Activated T-helper 2 cell treated with anti-CD3 and anti-CD28 coated beads, Interferon-gamma antibody, Interleukin-2, Interleukin-4, amounts not matched to agents 10 μg/mL and 5 μg/mL and 100 μg/mL, durations not matched to agents 14 hours and 24 hours and 36 hours (primary cell): Measurements from ENCODE around the gene TUFT1. TPM values are rescaled to one million over a fixed set of nuclear protein-coding genes. Genes with fewer than 3 reads are reported as not detected.

Experiments
- DNase-seq: peaks from one replicate; pipeline ENCODE4 v3.0.0; 2021; ENCODE audit warnings: low spot score
- H3K27ac Mint-ChIP-seq: one replicate; pipeline ENCODE4 v1.8.0; 2021; ENCODE audit warnings: mixed read lengths
- H3K27me3 Mint-ChIP-seq: one replicate; pipeline ENCODE4 v1.8.0; 2021; ENCODE audit warnings: low read depth, mixed read lengths
- H3K36me3 Mint-ChIP-seq: one replicate; pipeline ENCODE4 v1.8.0; 2021; ENCODE audit warnings: low read depth, mixed read lengths
- H3K4me1 Mint-ChIP-seq: one replicate; pipeline ENCODE4 v1.8.0; 2021; ENCODE audit warnings: low read depth, mixed read lengths
- H3K4me3 Mint-ChIP-seq: one replicate; pipeline ENCODE4 v1.8.0; 2021; ENCODE audit warnings: low read depth, mild to moderate bottlenecking, moderate library complexity, mixed read lengths
- H3K9me3 Mint-ChIP-seq: one replicate; pipeline ENCODE4 v1.8.0; 2021; ENCODE audit warnings: mixed read lengths
- intact Hi-C: fragments of 100-400 bp; cut with micrococcal nuclease; formaldehyde crosslinking; loops from one replicate; pipeline ENCODE4 v1.15.1; 2023
- total RNA-seq: library from RNA; stranded (reverse); gene quantifications from 2 replicates; pipeline ENCODE4 v1.2.3, GENCODE V29; 2022

Gene TUFT1
- total RNA-seq, 1 donor from 2014 or later: 2.6 TPM

GRCh38 chr1:151504759-151505158 is 35.4 kb upstream of the TUFT1 start:
- no peak overlapping the region for H3K27ac Mint-ChIP-seq
- intact Hi-C loops: no loop called here
- no peak for DNase-seq
- H3K4me1 Mint-ChIP-seq: peaks cover 16% of the 10 kb centered on the region
- H3K9me3 Mint-ChIP-seq: no peaks in the 10 kb centered on the region
- H3K4me3 Mint-ChIP-seq: no peak overlapping the region
- no peaks in the 10 kb centered on the region for H3K36me3 Mint-ChIP-seq
- peaks cover 19% of the 10 kb centered on the region for H3K27me3 Mint-ChIP-seq

GRCh38 chr1:151508833-151509232 is 31.3 kb upstream of the TUFT1 start:
- H3K27me3 Mint-ChIP-seq: peaks cover 29% of the 10 kb centered on the region
- no peaks in the 10 kb centered on the region for H3K9me3 Mint-ChIP-seq
- H3K36me3 Mint-ChIP-seq: no peaks in the 10 kb centered on the region
- DNase-seq: no peak
- H3K4me1 Mint-ChIP-seq: peaks cover 22% of the 10 kb centered on the region
- no peak overlapping the region for H3K4me3 Mint-ChIP-seq
- intact Hi-C loops: no loop called here
- H3K27ac Mint-ChIP-seq: no peak overlapping the region

DNA sequence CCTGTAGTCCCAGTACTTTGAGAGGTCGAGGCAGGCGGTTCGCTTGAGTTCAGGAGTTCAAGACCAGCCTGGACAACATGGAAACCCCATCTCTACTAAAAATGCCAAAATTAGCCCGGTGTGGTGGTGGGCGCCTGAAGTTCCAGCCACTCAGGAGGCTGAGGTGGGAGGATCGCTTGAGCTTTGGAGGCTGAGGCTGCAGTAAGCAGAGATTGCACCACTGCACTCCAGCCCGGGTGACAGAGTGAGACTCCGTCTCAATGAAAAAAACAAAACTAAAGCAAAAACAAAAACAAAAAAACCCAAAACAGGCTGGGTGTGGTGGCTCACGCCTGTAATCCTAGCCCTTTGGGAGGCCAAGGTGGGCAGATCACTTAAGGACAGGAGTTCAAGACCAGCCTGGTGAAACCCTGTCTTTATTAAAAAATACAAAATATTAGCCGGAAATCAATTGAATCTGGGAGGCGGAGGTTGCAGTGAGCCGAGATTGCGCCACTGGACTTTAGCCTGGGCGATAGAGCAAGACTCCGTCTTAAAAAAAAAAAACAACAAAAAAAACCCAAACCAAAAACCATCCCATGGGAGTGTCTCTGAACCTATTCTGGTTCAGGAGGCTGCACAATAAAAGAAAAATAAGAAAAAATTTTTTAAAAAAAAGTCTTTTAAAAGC is 30.6 kb upstream of the TUFT1 start:
- intact Hi-C loops: loop anchor here (5.0 kb wide), 2 partner anchors 52 to 67 kb away; partner anchors contain the start of gene POGZ
- Mint-ChIP-seq H3K36me3 (no peaks in the 10 kb centered on the region), H3K9me3 (no peaks in the 10 kb centered on the region)

DNA sequence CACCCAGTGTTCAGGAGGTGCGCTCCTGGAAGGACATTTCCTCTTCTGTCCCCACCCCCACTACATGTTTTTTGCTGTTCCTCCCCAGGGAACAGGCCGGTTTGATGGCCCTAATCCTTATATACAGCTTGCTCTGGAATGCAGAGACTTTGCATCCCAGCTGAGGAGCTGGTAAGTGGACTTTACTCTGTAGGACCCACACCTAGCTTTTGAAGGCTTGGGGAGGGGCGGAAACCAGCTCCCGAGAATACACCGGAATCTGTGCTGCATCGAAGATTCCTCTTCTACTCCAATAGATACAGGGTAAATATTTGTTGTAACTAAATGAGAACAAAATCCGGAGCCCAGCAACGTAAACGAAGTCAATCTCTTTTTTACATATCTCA is 30.1 kb upstream of the TUFT1 start:
- H3K4me1 Mint-ChIP-seq: peaks cover 22% of the 10 kb centered on the region

More for the DNA sequence above, 30.6 kb upstream of the TUFT1 start:
- peaks cover 22% of the 10 kb centered on the region for H3K4me1 Mint-ChIP-seq
- DNase-seq: no peak
- H3K27me3 Mint-ChIP-seq: peaks cover 33% of the 10 kb centered on the region
- no peak overlapping the region for H3K27ac Mint-ChIP-seq
- no peak overlapping the region for H3K4me3 Mint-ChIP-seq

GRCh38 chr1:151510614-151510956 is 29.5 kb upstream of the TUFT1 start:
- intact Hi-C loops: loop anchor here (5.0 kb wide), 2 partner anchors 53 to 68 kb away; partner anchors contain the start of gene POGZ
- H3K36me3 Mint-ChIP-seq: no peaks in the 10 kb centered on the region
- H3K27ac Mint-ChIP-seq: no peak overlapping the region
- peak overlapping the region; percentile 81 for H3K4me3 Mint-ChIP-seq
- H3K27me3 Mint-ChIP-seq: peaks cover 33% of the 10 kb centered on the region
- DNase-seq: no peak
- no peaks in the 10 kb centered on the region for H3K9me3 Mint-ChIP-seq
- H3K4me1 Mint-ChIP-seq: peaks cover 22% of the 10 kb centered on the region

More for the DNA sequence above, 30.1 kb upstream of the TUFT1 start:
- no peaks in the 10 kb centered on the region for H3K36me3 Mint-ChIP-seq
- DNase-seq: no peak
- H3K9me3 Mint-ChIP-seq: no peaks in the 10 kb centered on the region
- H3K4me3 Mint-ChIP-seq: peak overlapping the region; percentile 81
- H3K27ac Mint-ChIP-seq: no peak overlapping the region
- peaks cover 33% of the 10 kb centered on the region for H3K27me3 Mint-ChIP-seq
- intact Hi-C loops: loop anchor here (5.0 kb wide), 2 partner anchors 53 to 68 kb away; partner anchors contain the start of gene POGZ

- no peaks in the 10 kb centered on the region for H3K9me3 Mint-ChIP-seq
- intact Hi-C loops: loop anchor here (5.0 kb wide), 2 partner anchors 54 to 69 kb away; partner anchors contain the start of gene POGZ
- peaks cover 28% of the 10 kb centered on the region for H3K27me3 Mint-ChIP-seq
- peak; percentile 79 for DNase-seq
- H3K4me1 Mint-ChIP-seq: peaks cover 20% of the 10 kb centered on the region
- H3K36me3 Mint-ChIP-seq: no peaks in the 10 kb centered on the region
- peak within 1 kb of the TSS; percentile 81 for H3K4me3 Mint-ChIP-seq
- H3K27ac Mint-ChIP-seq: no peak within 1 kb of the TSS
Measured at GRCh38 chr1:151510957-151511635, 29.0 kb upstream of the TUFT1 start, which contains the start of gene CGN. CGN (plus strand) TSS chr1:151511387; CDS start chr1:151518520, 7,133 bp downstream.

DNA sequence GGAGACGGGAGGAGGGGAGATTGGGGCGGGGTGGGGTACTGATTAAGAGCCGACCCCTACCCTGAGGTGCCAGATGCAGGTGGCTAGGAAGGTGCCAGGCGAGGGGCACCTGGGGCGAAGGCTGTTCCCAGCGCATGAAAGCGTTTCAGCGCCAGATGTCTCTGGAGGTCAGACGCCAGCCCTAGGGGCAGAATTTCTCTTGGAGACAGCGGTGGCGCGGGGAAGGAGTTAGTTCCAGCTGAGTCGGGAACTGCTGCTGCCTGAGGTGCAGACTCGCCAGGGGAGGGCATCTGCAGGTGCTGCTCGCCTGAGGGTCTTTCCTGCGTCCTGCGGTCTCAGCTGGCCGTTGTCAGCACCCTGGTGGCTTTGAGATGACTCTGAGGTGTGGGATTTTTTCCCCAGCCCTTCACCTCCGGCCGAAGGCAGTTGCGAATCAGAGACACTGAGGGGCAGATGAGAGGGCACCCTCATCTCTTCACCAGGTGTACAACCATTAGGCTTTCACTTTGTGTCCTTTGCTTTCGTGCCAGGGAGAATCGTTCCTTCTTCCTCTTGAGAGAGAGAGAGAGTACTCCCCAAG is 28.4 kb upstream of the TUFT1 start:
- peak; percentile 11 for DNase-seq
- H3K4me3 Mint-ChIP-seq: peak overlapping the region; percentile 68
- H3K4me1 Mint-ChIP-seq: peaks cover 20% of the 10 kb centered on the region
- H3K9me3 Mint-ChIP-seq: no peaks in the 10 kb centered on the region
- intact Hi-C loops: loop anchor here (5.0 kb wide), 2 partner anchors 54 to 69 kb away; partner anchors contain the start of gene POGZ
- H3K27me3 Mint-ChIP-seq: peaks cover 25% of the 10 kb centered on the region
- no peaks in the 10 kb centered on the region for H3K36me3 Mint-ChIP-seq
- no peak overlapping the region for H3K27ac Mint-ChIP-seq

DNA sequence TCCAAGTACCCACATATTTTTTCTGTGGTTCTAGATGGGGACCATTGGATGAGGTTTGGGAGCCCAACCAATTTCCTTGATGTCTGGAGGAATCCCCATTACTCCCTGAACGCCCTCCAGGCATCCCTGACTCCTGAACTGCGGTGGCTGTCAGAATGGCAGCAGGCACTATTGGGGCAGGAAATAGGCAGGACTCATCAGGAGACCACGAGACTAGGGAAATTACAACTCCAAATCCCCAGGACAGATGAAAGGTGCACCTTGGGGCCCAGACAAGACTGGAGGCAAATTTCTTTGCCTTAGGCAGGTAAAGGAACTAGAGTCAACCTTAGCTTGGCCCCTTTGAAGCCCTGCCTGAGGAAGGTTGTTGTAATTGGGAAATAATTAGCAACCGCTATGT is 27.8 kb upstream of the TUFT1 start:
- Mint-ChIP-seq H3K4me1 (peaks cover 20% of the 10 kb centered on the region), H3K4me3 (no peak overlapping the region), H3K9me3 (no peaks in the 10 kb centered on the region), H3K27me3 (peaks cover 22% of the 10 kb centered on the region), H3K36me3 (no peaks in the 10 kb centered on the region), H3K27ac (no peak overlapping the region)
- intact Hi-C loops: loop anchor here (5.0 kb wide), 2 partner anchors 55 to 70 kb away; partner anchors contain the start of gene POGZ
- DNase-seq: no peak

DNA sequence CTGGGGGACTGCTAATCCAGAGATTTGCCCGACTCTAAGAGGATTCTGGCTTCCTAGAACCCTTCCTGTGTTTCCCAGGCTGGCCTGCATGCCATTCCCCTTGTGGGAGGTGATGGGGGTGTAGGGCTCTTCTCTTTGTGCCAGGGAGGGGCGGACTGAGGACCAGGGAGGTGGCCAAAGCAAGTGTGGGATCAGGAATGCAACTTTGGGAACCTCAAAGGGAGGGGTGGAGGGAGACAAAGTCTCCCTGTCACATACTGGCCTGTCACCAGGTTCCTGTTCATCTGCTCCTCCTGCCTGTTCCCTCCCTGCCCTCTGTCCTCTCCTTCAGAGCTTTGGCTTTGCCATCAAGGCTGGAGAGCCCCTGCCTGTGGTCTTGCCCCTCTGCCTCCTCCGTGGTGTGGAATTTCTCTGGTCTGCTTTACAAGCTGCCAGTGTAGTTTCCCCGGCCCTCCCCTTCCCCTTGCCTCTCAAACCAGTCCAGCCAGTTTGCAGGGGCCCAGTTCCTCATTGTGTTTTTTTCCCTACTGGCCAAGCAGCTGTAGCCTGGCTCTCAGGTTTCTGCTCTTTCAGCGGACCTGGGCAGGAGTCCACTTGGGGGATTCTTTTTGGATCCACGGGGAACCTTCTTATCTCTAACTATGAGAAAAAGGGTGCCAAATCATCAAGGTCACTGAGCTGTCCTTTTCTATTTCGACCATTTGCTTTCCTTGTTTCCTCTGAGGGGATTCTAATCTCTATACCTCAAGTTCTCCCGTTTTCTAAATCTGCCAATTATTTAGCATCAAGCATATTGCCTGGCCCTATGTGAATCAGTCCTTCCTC is 27.1 kb upstream of the TUFT1 start:
- H3K9me3 Mint-ChIP-seq: no peaks in the 10 kb centered on the region
- peaks cover 22% of the 10 kb centered on the region for H3K27me3 Mint-ChIP-seq
- intact Hi-C loops: loop anchor here (5.0 kb wide), 2 partner anchors 56 to 71 kb away; partner anchors contain the start of gene POGZ
- no peaks in the 10 kb centered on the region for H3K36me3 Mint-ChIP-seq
- no peak for DNase-seq
- no peak overlapping the region for H3K4me3 Mint-ChIP-seq
- peaks cover 20% of the 10 kb centered on the region for H3K4me1 Mint-ChIP-seq
- H3K27ac Mint-ChIP-seq: no peak overlapping the region

GRCh38 chr1:151513626-151514121 is 26.4 kb upstream of the TUFT1 start:
- Mint-ChIP-seq H3K36me3 (no peaks in the 10 kb centered on the region), H3K4me1 (peaks cover 20% of the 10 kb centered on the region), H3K27me3 (peaks cover 22% of the 10 kb centered on the region), H3K4me3 (no peak overlapping the region), H3K27ac (no peak overlapping the region), H3K9me3 (no peaks in the 10 kb centered on the region)
- DNase-seq: no peak
- intact Hi-C loops: loop anchor here (5.0 kb wide), 2 partner anchors 56 to 71 kb away; partner anchors contain the start of gene POGZ

- Mint-ChIP-seq H3K27me3 (peaks cover 18% of the 10 kb centered on the region), H3K36me3 (no peaks in the 10 kb centered on the region), H3K27ac (no peak overlapping the region), H3K4me3 (no peak overlapping the region), H3K9me3 (no peaks in the 10 kb centered on the region), H3K4me1 (peaks cover 20% of the 10 kb centered on the region)
- intact Hi-C loops: loop anchor here (5.0 kb wide), 2 partner anchors 57 to 72 kb away; partner anchors contain the start of gene POGZ
- DNase-seq: no peak
Measured at GRCh38 chr1:151514366-151514765, 25.7 kb upstream of the TUFT1 start.

- H3K9me3 Mint-ChIP-seq: no peaks in the 10 kb centered on the region
- intact Hi-C loops: no loop called here
Measured at GRCh38 chr1:151515265-151515664, 24.8 kb upstream of the TUFT1 start.

More at GRCh38 chr1:151515265-151515664, 24.8 kb upstream of the TUFT1 start:
- H3K4me1 Mint-ChIP-seq: peaks cover 20% of the 10 kb centered on the region
- H3K27ac Mint-ChIP-seq: no peak overlapping the region
- DNase-seq: no peak
- H3K4me3 Mint-ChIP-seq: no peak overlapping the region
- H3K27me3 Mint-ChIP-seq: peaks cover 13% of the 10 kb centered on the region
- no peaks in the 10 kb centered on the region for H3K36me3 Mint-ChIP-seq
